Smooth muscle cell (in vitro differentiated cells): Measurements from ENCODE around the gene ATP1A4. TPM values are rescaled to one million over a fixed set of nuclear protein-coding genes. Genes with fewer than 3 reads are reported as not detected.

Experiments
- DNase-seq: peaks from one replicate; lab custom pipeline; 2025; ENCODE audit not compliant: unreplicated experiment; lab: John Stamatoyannopoulos, UW
- H2AFZ ChIP-seq: fragments of 200-600 bp; sonication (generic); 2 replicates; pipeline ENCODE4 v1.6.0; 2016; ENCODE audit warnings: antibody characterized with exemption, low read depth, mild to moderate bottlenecking
- H3F3A ChIP-seq: fragments of 200-600 bp; sonication (generic); 2 replicates; pipeline ENCODE4 v1.6.0; 2017; ENCODE audit warnings: antibody characterized with exemption, low read depth
- H3K27ac ChIP-seq: fragments of 200-600 bp; sonication (generic); 2 replicates; pipeline ENCODE4 v1.5.1; 2016; ENCODE audit warnings: low read depth, mild to moderate bottlenecking
- H3K27me3 ChIP-seq: fragments of 200-600 bp; sonication (generic); 2 replicates; pipeline ENCODE4 v1.6.1; 2016; ENCODE audit warnings: low read depth, mild to moderate bottlenecking
- H3K36me3 ChIP-seq: fragments of 200-600 bp; sonication (generic); 2 replicates; pipeline ENCODE4 v1.5.1; 2016; ENCODE audit warnings: low read depth
- H3K4me1 ChIP-seq: fragments of 200-600 bp; sonication (generic); 2 replicates; pipeline ENCODE4 v1.5.1; 2016; ENCODE audit warnings: low read depth
- H3K4me2 ChIP-seq: fragments of 200-600 bp; sonication (generic); 2 replicates; pipeline ENCODE4 v1.6.0; 2016; ENCODE audit warnings: mild to moderate bottlenecking
- H3K4me3 ChIP-seq: fragments of 200-600 bp; sonication (generic); 2 replicates; pipeline ENCODE4 v1.5.1; 2016; ENCODE audit warnings: mild to moderate bottlenecking
- H3K79me2 ChIP-seq: fragments of 200-600 bp; sonication (generic); 2 replicates; pipeline ENCODE4 v1.6.0; 2016; ENCODE audit warnings: low read depth, mild to moderate bottlenecking
- H3K9ac ChIP-seq: fragments of 200-600 bp; sonication (generic); 2 replicates; pipeline ENCODE4 v1.6.0; 2016; ENCODE audit warnings: low read depth
- H3K9me3 ChIP-seq: fragments of 200-600 bp; sonication (generic); replicated peaks from 2 replicates; pipeline ENCODE4 v1.5.1; 2016; ENCODE audit warnings: low read depth
- H4K20me1 ChIP-seq: fragments of 200-600 bp; sonication (generic); 2 replicates; pipeline ENCODE4 v1.6.0; 2016; ENCODE audit warnings: low read depth
- CTCF ChIP-seq: fragments of 200-600 bp; sonication (generic); IDR thresholded peaks from 2 replicates; pipeline ENCODE4 v1.5.1; 2017; ENCODE audit warnings: borderline replicate concordance, mild to moderate bottlenecking, antibody characterized with exemption; ENCODE audit not compliant: insufficient read depth, poor library complexity, severe bottlenecking
- WGBS: methylation state at CpG from one replicate; pipeline ENCODE4 v1.1.7; 2016; ENCODE audit warnings: low lambda C conversion rate; 5-methylcytosine and 5-hydroxymethylcytosine counted together
- polyA plus RNA-seq: library from polyadenylated mRNA; unstranded; fragments of >200 nt; fragmentation: Nextera tagmentation; extraction: Ambion mirVana; gene quantifications from 2 replicates; pipeline ENCODE4 v1.2.1, GENCODE V29; 2016
- total RNA-seq: library from RNA; depleted of rRNA; stranded (reverse); fragments of >200 nt; gene quantifications from 2 replicates; pipeline ENCODE4 v1.2.3, GENCODE V29; 2014

Gene ATP1A4
- total and polyA plus RNA-seq, 2 experiments from 2014 or later: not detected

GRCh38 chr1:160149716-160150115 lies 1.7 kb upstream of the ATP1A4 start:
- Histone ChIP-seq H3K4me1 (no peaks in the 10 kb centered on the region), H3K4me3 (no peak overlapping the region), H3F3A (no peaks in the 10 kb centered on the region), H4K20me1 (no peaks in the 10 kb centered on the region), H3K79me2 (no peaks in the 10 kb centered on the region), H3K4me2 (no peak overlapping the region), H3K9ac (no peak overlapping the region), H3K36me3 (no peaks in the 10 kb centered on the region), H2AFZ (no peak overlapping the region), H3K27ac (no peak overlapping the region), H3K9me3 (no peaks in the 10 kb centered on the region), H3K27me3 (no peaks in the 10 kb centered on the region)
- 87% methylated on average over 2 of the region's 2 CpGs for WGBS
- DNase-seq: no peak
- TF ChIP-seq CTCF: no peak

- no peak for TF ChIP-seq CTCF
- no peak for DNase-seq
- Histone ChIP-seq H3K27me3 (no peaks in the 10 kb centered on the region), H3F3A (no peaks in the 10 kb centered on the region), H3K79me2 (no peaks in the 10 kb centered on the region), H3K4me1 (no peaks in the 10 kb centered on the region), H3K36me3 (no peaks in the 10 kb centered on the region), H2AFZ (no peak overlapping the region), H3K9ac (no peak overlapping the region), H3K27ac (no peak overlapping the region), H3K4me3 (no peak overlapping the region), H3K9me3 (no peaks in the 10 kb centered on the region), H4K20me1 (no peaks in the 10 kb centered on the region), H3K4me2 (no peak overlapping the region)
- WGBS: 94% methylated on average over 3 of the region's 3 CpGs
Measured at GRCh38 chr1:160154790-160155189, 3.4 kb downstream of the ATP1A4 start.

GRCh38 chr1:160156361-160156760 lies 5.0 kb downstream of the ATP1A4 start:
- H3K27ac ChIP-seq: no peak overlapping the region
- no peaks in the 10 kb centered on the region for H3K4me1 ChIP-seq
- no peak for DNase-seq
- H3K36me3 ChIP-seq: no peaks in the 10 kb centered on the region
- no peaks in the 10 kb centered on the region for H3K9me3 ChIP-seq
- WGBS: 78% methylated on average over 5 of the region's 5 CpGs
- no peak overlapping the region for H3K4me3 ChIP-seq
- no peaks in the 10 kb centered on the region for H3K27me3 ChIP-seq
- no peak for TF ChIP-seq CTCF
- H2AFZ ChIP-seq: no peak overlapping the region
- no peaks in the 10 kb centered on the region for H3K79me2 ChIP-seq
- H4K20me1 ChIP-seq: no peaks in the 10 kb centered on the region
- no peaks in the 10 kb centered on the region for H3F3A ChIP-seq
- no peak overlapping the region for H3K4me2 ChIP-seq
- no peak overlapping the region for H3K9ac ChIP-seq

- Histone ChIP-seq H3F3A (no peaks in the 10 kb centered on the region), H3K27ac (no peak overlapping the region), H3K27me3 (no peaks in the 10 kb centered on the region), H3K9ac (no peak overlapping the region), H3K4me1 (no peaks in the 10 kb centered on the region), H3K9me3 (no peaks in the 10 kb centered on the region), H3K36me3 (no peaks in the 10 kb centered on the region), H3K79me2 (no peaks in the 10 kb centered on the region), H4K20me1 (no peaks in the 10 kb centered on the region), H3K4me3 (no peak overlapping the region), H2AFZ (no peak overlapping the region), H3K4me2 (no peak overlapping the region)
- 68% methylated on average over 4 of the region's 4 CpGs for WGBS
- DNase-seq: no peak
- TF ChIP-seq CTCF: no peak
Measured at GRCh38 chr1:160157174-160157573, 5.8 kb downstream of the ATP1A4 start.
